ENCODE results near the gene AFF4.
"Not testable (repeated sequence)": the region's sequence is repeated elsewhere in the genome, so short reads cannot be mapped to it uniquely, and the experiment has no call there.

Gene AFF4

GRCh38 chr5:132884548-132884947 is 78.9 kb downstream of the AFF4 start:
- DNase-seq: no peak

- peak; percentile 81 to 84 for DNase-seq
Observed at GRCh38 chr5:132883261-132883834, 80.1 kb downstream of the AFF4 start.

GRCh38 chr5:132877938-132878337 is 85.5 kb downstream of the AFF4 start:
- DNase-seq: no peak

- no peak for DNase-seq
Observed at GRCh38 chr5:132877466-132877865, 86.0 kb downstream of the AFF4 start.

GRCh38 chr5:132876020-132876759 is 87.2 kb downstream of the AFF4 start:
- no peak for DNase-seq

- no peak for DNase-seq
Observed at GRCh38 chr5:132873930-132874271, 89.5 kb downstream of the AFF4 start.

- no peak for DNase-seq
Observed at GRCh38 chr5:132873119-132873929, 90.1 kb downstream of the AFF4 start, which contains the start of gene LEAP2. Gene LEAP2 (plus strand): TSS chr5:132873668. CDS start chr5:132873695, 27 bp downstream.

GRCh38 chr5:132872788-132873118 is 90.7 kb downstream of the AFF4 start:
- DNase-seq: no peak

GRCh38 chr5:132871459-132872284 is 91.8 kb downstream of the AFF4 start:
- DNase-seq: no peak

- DNase-seq: no peak
Observed at GRCh38 chr5:132870801-132871200, 92.6 kb downstream of the AFF4 start.

GRCh38 chr5:132868754-132869153 is 94.7 kb downstream of the AFF4 start:
- DNase-seq: no peak

- no peak for DNase-seq
Observed at GRCh38 chr5:132867046-132867451, 96.4 kb downstream of the AFF4 start.

- DNase-seq: peak; percentile 99
Observed at GRCh38 chr5:132866342-132867045, 96.9 kb downstream of the AFF4 start, which contains the start of the genes GDF9 and UQCRQ. Gene GDF9 (minus strand): TSS chr5:132866469. CDS start chr5:132864533, 1,936 bp downstream. Gene UQCRQ (plus strand): TSS chr5:132866642. CDS start chr5:132866882, 240 bp downstream.

GRCh38 chr5:132865668-132866341 is 97.6 kb downstream of the AFF4 start:
- no peak for DNase-seq

- DNase-seq: no peak
Observed at GRCh38 chr5:132860742-132861141, 102.7 kb downstream of the AFF4 start.

GRCh38 chr5:132859889-132860437 is 103.5 kb downstream of the AFF4 start:
- no peak for DNase-seq

GRCh38 chr5:132856011-132856410 is 107.4 kb downstream of the AFF4 start:
- no peak for DNase-seq

- DNase-seq: not testable (repeated sequence)
Observed at GRCh38 chr5:132854992-132855391, 108.4 kb downstream of the AFF4 start.

- DNase-seq: no peak
Observed at GRCh38 chr5:132854301-132854700, 109.1 kb downstream of the AFF4 start.

GRCh38 chr5:132853790-132854189 is 109.6 kb downstream of the AFF4 start:
- no peak for DNase-seq

- DNase-seq: no peak
Observed at GRCh38 chr5:132853323-132853722, 110.1 kb downstream of the AFF4 start.

Measured in inflammatory macrophage (primary cell).